NCI-H1694 (cell line): ENCODE data around the gene C1QC.

Experiments used
- DNase-seq: peaks from one replicate; lab custom pipeline; 2025; lab: John Stamatoyannopoulos, UW

Gene C1QC

DNA sequence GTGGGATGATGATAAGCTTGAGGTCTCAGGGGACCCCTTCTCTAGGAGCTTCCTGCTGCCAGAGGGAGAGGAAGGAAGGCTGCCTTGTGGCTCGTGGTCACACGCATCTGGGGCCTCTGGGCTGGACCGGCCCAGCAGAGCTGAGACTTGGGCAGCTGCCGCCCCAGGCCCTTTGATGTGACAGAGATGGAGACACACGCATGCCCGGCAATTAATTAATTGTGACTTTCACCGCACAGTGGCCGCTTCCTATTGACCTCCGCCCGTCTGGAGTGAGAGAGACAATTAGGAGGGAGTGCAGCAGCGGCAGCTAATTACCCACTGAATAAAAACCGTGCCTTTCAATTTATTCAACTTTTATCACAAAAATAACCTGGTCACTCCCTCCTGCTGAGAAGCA, 23.6 kb upstream of the C1QC start:
- no peak for DNase-seq

DNA sequence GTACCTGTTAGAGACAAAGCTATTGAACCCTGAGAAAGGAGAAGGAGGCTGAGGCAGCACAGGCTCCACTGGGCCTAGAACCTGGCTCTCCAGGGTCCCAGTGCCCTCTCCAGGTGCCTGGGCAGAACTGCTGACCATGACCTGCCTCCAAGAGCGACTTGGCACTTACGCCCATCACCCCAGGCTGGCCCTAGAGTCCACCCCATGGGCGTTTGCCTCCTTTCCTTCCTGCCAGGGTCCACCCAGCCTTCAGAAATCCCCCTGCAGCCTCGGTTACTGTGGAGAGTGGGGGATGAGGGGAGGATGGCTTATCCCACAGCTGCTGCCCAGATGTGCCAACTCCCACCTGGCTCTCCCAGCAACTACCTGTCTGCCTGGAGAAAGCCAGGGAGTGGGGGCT, 21.7 kb upstream of the C1QC start:
- DNase-seq: no peak

GRCh38 chr1:22625262-22625925, 18.0 kb upstream of the C1QC start:
- DNase-seq: no peak

- DNase-seq: no peak
These were observed 16.9 kb upstream of the C1QC start for GRCh38 chr1:22626237-22627157.

DNA sequence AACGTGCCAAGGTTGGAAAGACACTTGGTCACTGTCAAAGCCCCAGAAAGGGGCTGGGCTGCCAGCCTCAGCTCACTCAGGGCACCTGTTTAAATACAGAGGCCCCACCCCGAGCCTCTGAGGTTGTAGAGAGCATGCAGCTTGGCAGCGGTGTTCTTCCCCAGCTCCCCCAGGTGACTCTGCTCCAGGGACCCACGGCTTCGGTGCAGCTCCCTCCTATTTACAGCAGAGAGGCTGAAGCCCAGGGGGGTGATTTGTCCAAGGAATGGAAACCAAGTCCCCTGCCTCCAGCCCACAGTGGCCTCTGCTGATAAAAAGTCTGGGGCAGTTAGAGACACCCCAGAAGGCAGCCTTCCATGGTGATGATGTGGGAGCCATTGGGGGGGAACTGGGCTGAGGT, 16.1 kb upstream of the C1QC start:
- DNase-seq: no peak

DNA sequence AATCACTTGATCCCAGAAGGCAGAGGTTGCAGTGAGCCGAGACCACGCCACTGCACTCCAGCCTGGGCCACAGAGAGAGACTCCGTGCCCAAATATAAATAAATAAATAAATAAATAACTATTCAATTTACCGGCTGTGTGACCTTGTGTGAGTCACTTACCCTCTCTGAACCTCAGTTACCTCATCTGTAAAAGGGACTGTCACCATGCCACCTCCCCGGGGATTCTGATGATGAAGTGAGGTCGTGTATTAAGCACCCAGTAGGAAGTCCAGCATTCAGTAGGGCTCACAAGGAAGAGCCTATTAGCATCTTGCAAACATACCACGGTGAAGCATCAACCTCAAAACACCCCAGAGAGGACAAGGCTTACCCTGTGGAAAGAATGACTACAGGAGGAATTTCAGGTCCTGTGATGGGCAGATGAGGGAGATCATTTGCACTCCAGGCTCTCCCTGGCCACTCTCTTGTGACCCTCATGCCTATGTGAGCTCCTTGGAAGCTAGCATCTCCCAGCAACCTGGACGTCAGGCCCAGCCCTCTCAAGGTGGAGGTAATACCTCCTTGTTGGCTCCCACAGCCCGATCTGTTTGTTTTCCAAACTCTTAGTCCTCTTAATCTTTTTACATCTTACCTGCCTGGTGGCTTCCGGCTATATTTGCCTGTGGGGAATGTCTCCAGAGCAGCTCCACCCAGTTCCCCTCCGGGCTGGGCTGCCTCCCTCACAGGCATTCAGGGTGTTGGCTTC, 14.6 kb upstream of the C1QC start:
- DNase-seq: no peak

DNA sequence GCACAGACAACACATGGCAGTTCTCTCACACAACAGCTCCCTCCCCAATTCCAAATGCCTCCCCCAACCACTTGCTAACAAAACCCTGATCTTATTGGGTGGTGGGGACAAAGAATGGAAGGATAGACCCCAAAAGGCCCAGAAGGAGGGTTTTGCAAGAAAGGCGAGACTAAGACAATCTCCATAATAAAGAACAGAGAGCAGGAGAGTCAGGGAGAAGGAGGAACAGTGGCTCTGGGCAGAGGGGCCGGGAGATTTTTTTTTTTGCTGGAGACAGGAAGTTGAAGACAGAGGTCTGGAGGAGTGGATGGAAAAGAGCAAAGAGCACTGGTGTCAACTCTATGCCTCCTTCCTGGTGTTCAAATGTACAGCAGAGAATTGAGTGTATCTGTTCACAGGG, 13.5 kb upstream of the C1QC start:
- DNase-seq: no peak

DNA sequence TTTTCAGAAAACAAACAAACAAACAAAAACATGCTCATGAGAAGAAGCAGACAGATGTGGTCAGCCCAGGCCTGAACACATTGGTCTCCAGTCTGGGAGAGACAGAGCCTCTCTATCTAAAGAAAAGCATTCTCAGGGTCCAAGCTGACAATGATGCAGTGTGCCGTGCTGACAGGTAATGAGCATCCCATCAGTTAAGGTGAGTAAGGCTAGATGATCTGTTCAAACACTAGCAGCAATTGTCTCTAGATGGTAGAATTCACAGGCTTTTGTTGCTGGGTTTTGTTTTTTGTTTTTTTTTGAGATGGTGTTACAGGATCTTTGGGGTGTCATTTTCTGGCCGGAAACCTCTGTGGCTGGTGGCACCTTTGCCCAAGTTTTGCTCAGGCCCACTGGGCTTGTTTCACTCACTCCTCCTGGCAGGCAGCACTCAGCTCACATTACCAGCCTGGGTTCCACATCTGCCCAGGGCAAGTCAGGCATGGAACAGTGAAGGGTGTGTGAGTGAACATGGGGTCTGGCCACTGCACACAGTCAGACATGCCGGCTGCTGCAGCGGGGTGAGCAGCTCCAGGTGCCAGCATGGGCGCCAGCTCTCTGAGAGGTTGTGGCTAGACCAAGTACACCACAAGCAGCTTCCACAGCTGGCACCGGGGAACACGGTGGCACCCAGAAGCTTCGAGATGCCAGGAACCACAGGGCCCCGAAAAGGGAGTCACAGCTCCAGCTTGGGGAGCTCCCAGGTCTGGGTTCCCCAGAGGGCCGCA, 9.6 kb upstream of the C1QC start:
- DNase-seq: no peak

DNA sequence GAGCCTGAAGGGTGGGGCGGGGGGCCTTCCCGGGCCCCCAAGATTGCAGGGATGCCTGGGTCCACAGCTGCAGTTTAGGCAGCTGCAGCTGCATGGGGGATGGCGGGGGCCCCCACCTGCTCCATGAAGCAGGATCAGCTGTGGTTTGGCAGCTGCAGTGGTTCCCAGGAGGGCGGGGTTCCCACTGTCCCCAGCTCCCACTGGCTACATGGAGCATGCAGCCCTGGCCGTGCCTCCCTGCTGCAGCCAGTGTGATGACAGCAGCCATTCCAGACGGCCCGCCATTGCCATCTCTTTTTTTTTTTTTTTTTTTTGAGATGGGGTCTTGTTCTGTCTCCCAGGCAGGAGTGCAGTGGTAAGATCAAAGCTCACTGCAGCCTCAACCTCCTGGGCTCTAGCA, 8.0 kb upstream of the C1QC start:
- DNase-seq: no peak

DNA sequence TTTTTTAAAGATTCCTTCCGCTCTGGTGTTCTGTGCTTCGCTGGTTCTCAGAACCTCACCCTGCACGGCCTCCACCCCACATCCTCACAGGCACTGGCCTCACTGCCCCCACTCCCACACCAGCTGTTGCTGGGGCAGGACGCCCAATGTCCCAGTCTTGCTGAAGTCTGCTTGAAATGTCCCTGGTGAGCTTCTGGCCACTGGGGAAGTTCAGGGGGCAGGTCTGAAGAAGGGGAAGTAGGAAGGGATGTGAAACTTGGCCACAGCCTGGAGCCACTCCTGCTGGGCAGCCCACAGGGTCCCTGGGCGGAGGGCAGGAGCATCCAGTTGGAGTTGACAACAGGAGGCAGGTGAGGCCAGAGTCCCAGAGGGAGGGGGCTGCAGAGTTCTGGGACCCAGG, 7.1 kb upstream of the C1QC start, which contains the start of gene C1QA:
Gene C1QA (plus strand): TSS at position 276 of the 400 bp plus-strand sequence. CDS start 989 bp downstream, outside the sequence.
- DNase-seq: no peak

DNA sequence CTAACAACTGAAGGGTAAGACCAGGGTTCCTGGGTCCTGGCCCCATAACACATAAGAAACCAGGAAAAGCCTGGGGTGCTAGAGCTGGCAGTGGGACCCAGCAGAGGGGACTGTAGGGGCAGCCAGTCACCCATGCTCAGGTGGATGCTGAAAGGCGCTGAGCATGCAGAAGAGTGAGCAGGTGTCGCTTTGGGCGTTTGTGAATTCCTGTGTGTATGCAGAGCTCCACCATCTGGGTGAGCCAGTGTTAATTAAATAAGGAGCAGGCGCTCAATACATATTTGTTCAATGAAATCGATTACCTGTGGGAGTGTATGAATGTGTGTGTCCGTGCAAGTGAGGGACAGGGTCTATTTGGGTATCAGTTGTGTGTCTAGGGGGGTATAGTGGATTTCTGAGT, 6.5 kb upstream of the C1QC start:
- no peak for DNase-seq

- no peak for DNase-seq
These were observed 5.5 kb upstream of the C1QC start for GRCh38 chr1:22637907-22638445.

DNA sequence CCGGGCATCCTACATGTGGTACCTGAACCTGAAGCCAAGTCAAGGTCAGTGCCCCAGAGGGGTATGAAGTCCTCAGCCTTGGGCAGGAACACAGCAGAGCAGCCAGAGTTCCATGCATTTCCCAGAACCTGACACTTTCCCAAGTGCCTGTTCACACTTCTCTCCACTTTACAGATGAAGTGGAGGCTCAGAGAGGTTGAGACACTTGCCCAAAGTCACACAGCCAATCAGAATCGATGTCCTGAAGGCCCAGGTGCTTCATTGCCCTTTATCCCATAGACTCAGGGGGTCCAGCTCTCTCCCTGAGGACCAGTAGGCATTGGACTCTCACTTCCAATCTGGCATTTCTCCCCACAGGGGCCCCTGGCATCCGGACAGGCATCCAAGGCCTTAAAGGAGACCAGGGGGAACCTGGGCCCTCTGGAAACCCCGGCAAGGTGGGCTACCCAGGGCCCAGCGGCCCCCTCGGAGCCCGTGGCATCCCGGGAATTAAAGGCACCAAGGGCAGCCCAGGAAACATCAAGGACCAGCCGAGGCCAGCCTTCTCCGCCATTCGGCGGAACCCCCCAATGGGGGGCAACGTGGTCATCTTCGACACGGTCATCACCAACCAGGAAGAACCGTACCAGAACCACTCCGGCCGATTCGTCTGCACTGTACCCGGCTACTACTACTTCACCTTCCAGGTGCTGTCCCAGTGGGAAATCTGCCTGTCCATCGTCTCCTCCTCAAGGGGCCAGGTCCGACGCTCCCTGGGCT, 4.8 kb upstream of the C1QC start:
- DNase-seq: no peak

GRCh38 chr1:22639286-22639685, 4.1 kb upstream of the C1QC start:
- no peak for DNase-seq

DNA sequence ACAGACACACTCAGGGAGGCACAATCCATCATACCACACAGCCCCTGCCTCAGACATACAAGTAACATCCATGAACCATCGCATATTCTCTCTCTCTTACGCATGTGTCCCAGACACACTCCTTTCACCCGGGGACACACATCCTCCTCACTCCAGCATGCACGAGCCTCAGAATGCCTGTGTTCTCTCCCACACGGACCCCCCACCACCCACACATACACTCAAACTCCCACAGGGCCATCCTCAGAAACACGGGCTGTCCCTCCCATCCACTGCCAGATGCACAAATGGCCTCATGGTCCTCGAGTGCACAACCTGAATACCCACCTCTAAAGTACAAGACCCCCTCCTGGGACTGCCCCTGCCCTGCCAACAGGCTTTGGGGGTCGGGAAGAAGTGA, 2.2 kb upstream of the C1QC start:
- DNase-seq: no peak

GRCh38 chr1:22641906-22642636, 1.4 kb upstream of the C1QC start:
- DNase-seq: peak; percentile 28

- no peak for DNase-seq
These were observed 495 bp downstream of the C1QC start for GRCh38 chr1:22643928-22644327.

- no peak for DNase-seq
These were observed 2.5 kb downstream of the C1QC start for GRCh38 chr1:22645931-22646330.

GRCh38 chr1:22646384-22646783, 3.0 kb downstream of the C1QC start:
- no peak for DNase-seq

GRCh38 chr1:22650089-22650693, 6.8 kb downstream of the C1QC start:
- no peak for DNase-seq
